ENCODE results near the gene SEC22A. TPM values are rescaled to one million over a fixed set of nuclear protein-coding genes. Genes with fewer than 3 reads are reported as not detected.

SEC22A gene
- total RNA-seq, 2 donors from 2014 or later: 26.8 to 34.9 TPM

DNA sequence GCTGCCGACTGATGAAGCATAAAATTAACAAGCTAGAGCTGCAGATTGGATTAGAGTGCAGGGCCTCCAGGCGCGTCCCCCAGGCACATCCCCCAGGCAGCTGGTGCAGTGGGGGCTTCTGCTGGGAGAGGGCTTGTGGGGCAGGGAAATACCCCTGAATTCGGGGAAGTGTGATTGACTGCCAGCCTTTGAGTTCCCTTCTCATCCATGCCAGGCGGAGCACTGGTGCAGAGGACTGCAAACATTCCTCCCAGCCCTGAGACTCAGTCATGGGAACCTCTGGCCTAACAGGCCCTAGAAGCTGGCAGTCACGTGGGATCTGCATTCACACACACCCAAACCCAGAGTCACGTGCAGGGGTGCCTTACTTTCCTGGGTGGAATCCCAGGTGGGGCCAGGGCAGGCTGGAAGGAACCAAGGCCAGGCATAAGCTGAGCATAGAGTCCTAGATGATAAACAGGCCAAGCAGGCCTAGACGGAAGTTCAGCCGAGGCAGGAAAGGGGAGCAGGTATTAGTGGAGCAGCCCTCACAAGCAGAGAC lies 46.2 kb upstream of the SEC22A start:
- WGBS: 80% methylated on average over 8 of the region's 9 CpGs
- H3K27ac ChIP-seq: peak overlapping the region in 1 of 2 donors; percentile 72
- peaks cover 7% of the 10 kb centered on the region for H3K4me1 ChIP-seq (replicated peaks)
- no peak for DNase-seq (ENCODE audit: low spot score)
- no peaks in the 10 kb centered on the region for H3K27me3 ChIP-seq (replicated peaks; ENCODE audit: insufficient read depth)
- H3K36me3 ChIP-seq: no peaks in the 10 kb centered on the region
- TF ChIP-seq POLR2A (IDR thresholded peaks at IDR 0.05) (no peak), POLR2AphosphoS5 (IDR thresholded peaks at IDR 0.05) (no peak)
- no peaks in the 10 kb centered on the region for H3K9me3 ChIP-seq
- H3K4me3 ChIP-seq: no peak overlapping the region
- intact Hi-C loops (cut with DNase I): no loop called here

DNA sequence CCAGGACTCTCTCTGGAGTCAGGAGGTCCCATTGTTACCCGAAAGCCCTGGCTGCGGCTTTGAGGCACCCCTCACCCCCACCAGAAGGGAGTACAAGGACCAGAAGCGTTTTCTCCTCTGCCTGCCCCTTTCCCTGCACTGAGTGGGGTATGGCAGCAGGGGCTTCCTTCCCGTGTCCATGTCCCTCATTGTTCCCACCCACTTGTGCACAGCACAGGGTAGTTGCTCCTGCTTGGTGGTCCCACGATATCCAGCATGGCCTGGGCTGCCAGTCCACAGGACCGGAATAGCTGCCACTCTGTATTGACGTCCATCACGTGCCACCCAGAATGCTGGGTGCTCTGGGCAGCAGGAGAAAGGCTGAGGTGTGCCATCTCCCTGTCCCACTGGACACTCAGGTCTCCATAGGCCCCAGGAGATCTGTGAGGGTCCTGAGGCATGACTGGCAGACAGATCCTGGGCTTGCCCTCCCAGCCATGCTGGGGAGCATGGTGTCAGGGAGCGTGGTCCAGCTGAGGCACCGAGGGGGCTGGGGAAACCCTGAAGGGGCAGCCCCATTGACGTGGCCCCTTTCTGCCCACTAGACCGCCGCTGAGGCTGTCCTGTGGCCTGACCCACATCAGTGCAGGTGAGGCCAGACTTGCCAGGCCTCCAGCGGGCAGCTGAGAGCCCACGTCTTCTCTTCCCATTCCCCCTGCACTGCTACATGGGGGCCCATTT lies 45.3 kb upstream of the SEC22A start:
- Histone ChIP-seq H3K27me3 (replicated peaks; ENCODE audit: insufficient read depth) (no peaks in the 10 kb centered on the region), H3K4me3 (no peak overlapping the region), H3K4me1 (replicated peaks) (peaks cover 7% of the 10 kb centered on the region), H3K9me3 (no peaks in the 10 kb centered on the region), H3K36me3 (no peaks in the 10 kb centered on the region), H3K27ac (peak overlapping the region; percentile 61 to 72)
- WGBS: 94% methylated on average over 13 of the region's 15 CpGs
- TF ChIP-seq POLR2A (IDR thresholded peaks at IDR 0.05) (no peak), POLR2AphosphoS5 (IDR thresholded peaks at IDR 0.05) (no peak)
- TF ChIP-seq, protein P1, sequence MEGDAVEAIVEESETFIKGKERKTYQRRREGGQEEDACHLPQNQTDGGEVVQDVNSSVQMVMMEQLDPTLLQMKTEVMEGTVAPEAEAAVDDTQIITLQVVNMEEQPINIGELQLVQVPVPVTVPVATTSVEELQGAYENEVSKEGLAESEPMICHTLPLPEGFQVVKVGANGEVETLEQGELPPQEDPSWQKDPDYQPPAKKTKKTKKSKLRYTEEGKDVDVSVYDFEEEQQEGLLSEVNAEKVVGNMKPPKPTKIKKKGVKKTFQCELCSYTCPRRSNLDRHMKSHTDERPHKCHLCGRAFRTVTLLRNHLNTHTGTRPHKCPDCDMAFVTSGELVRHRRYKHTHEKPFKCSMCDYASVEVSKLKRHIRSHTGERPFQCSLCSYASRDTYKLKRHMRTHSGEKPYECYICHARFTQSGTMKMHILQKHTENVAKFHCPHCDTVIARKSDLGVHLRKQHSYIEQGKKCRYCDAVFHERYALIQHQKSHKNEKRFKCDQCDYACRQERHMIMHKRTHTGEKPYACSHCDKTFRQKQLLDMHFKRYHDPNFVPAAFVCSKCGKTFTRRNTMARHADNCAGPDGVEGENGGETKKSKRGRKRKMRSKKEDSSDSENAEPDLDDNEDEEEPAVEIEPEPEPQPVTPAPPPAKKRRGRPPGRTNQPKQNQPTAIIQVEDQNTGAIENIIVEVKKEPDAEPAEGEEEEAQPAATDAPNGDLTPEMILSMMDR (IDR thresholded peaks at IDR 0.05): no peak
- intact Hi-C loops (cut with DNase I): no loop called here
- DNase-seq (ENCODE audit: low spot score): no peak

DNA sequence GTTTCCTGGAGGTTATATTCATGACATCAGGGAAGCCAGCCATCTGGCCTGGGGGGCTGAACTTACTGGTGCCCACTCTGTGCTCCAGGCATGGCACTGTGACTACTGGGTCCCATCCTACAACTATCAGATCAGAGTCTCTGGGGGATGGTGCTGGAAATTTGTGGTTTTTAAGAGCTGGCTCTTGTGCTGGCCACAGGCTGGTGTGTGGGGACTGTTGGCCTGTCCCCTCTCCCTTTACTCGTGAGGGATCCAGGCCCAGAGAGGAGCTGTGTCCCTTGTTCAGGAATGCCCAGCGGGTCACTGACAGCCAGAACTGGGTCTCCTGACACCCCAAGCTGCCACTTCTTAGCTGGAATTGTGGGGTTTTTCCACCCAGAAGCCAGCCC lies 44.5 kb upstream of the SEC22A start:
- no peaks in the 10 kb centered on the region for H3K9me3 ChIP-seq
- intact Hi-C loops (cut with DNase I): no loop called here
- H3K4me3 ChIP-seq: no peak overlapping the region
- H3K27ac ChIP-seq: peak overlapping the region; percentile 61 to 72
- 65% methylated on average over 2 of the region's 2 CpGs for WGBS
- no peaks in the 10 kb centered on the region for H3K27me3 ChIP-seq (replicated peaks; ENCODE audit: insufficient read depth)
- no peaks in the 10 kb centered on the region for H3K36me3 ChIP-seq
- peaks cover 7% of the 10 kb centered on the region for H3K4me1 ChIP-seq (replicated peaks)
- TF ChIP-seq POLR2AphosphoS5 (IDR thresholded peaks at IDR 0.05) (no peak), POLR2A (IDR thresholded peaks at IDR 0.05) (no peak)
- TF ChIP-seq, protein P1 (IDR thresholded peaks at IDR 0.05): no peak
- no peak for DNase-seq (ENCODE audit: low spot score)

DNA sequence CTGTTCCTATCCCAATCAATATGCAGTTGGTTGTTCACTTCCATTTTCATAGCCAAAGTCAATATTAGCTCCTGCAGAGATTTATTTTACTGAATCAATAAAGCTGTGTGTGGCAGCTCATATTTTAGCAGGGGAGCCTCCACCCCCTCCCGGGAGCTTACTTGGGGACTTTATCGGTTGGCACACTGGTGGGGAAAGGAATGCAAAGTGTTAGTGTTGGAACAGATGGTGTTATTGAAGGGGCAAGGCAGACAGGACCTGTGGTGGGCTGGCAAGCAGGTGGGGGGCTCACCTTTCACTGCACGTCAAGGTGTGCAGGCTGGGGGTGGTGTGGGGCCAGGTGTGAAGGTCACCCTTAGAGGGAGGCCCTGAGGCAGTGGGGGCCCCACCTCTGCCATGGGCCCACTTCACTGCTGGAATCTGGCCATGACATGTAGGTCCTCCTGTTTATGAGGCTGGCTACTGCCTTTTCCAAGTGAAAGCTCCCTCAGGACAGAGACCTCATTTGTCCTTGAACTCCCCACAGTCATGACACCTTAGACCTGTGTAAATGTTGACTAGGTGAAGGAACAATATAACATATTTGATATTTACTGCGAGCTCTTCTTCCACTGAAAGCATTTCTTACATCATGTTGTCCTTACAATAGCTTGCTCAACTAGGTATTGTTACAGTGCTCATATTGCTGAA lies 44.0 kb upstream of the SEC22A start:
- TF ChIP-seq, protein P1 (IDR thresholded peaks at IDR 0.05): no peak
- TF ChIP-seq POLR2A (IDR thresholded peaks at IDR 0.05) (no peak), POLR2AphosphoS5 (IDR thresholded peaks at IDR 0.05) (peak; percentile 24)
- Histone ChIP-seq H3K27ac (peak overlapping the region; percentile 61 to 72), H3K9me3 (no peaks in the 10 kb centered on the region), H3K36me3 (no peaks in the 10 kb centered on the region), H3K27me3 (replicated peaks; ENCODE audit: insufficient read depth) (no peaks in the 10 kb centered on the region), H3K4me1 (replicated peaks) (peaks cover 7% of the 10 kb centered on the region), H3K4me3 (no peak overlapping the region)
- DNase-seq (ENCODE audit: low spot score): peak; percentile 54
- intact Hi-C loops (cut with DNase I): no loop called here
- 40% methylated on average over 4 of the region's 4 CpGs for WGBS

DNA sequence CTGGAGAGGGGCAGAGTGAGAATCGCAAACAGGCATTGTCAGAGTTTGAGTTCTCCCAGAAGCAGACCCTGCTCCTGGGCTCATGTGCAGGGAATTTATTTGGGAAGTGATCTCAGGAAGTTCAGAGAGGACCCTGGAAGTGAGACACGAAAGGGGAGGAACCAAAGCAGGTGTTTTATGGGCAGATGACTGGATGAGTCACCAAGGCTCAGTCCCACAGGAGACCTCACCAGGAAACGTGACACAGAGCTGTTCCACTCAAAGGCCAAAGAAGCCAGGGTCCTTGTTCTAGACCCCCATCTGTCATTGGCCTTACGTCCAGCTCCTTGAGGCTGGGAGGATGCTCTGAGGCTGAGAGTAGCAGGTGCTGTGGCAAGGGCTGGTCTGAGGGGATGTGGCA lies 43.4 kb upstream of the SEC22A start:
- H3K36me3 ChIP-seq: no peaks in the 10 kb centered on the region
- intact Hi-C loops (cut with DNase I): no loop called here
- H3K4me1 ChIP-seq (replicated peaks): peaks cover 7% of the 10 kb centered on the region
- TF ChIP-seq POLR2AphosphoS5 (IDR thresholded peaks at IDR 0.05) (no peak), POLR2A (IDR thresholded peaks at IDR 0.05) (no peak)
- TF ChIP-seq, protein P1 (IDR thresholded peaks at IDR 0.05): no peak
- H3K27me3 ChIP-seq (replicated peaks; ENCODE audit: insufficient read depth): no peaks in the 10 kb centered on the region
- H3K27ac ChIP-seq: peak overlapping the region in 1 of 2 donors; percentile 72
- H3K9me3 ChIP-seq: no peaks in the 10 kb centered on the region
- no peak overlapping the region for H3K4me3 ChIP-seq
- 52% methylated on average over 4 of the region's 4 CpGs for WGBS
- no peak for DNase-seq (ENCODE audit: low spot score)

Data from prostate gland (tissue), 2 donors.